Measurements from ENCODE around the gene BCHE. TPM values are rescaled to one million over a fixed set of nuclear protein-coding genes. Genes with fewer than 3 reads are reported as not detected.

Gene BCHE
- total and polyA plus RNA-seq, 2 of the 13 experiments (the other 11 are each of a cell fraction or from before 2014, with no cell fraction given): not detected

- H4K20me1 ChIP-seq (ENCODE audit: insufficient read depth, low read length): no peaks in the 10 kb centered on the region
- no peaks in the 10 kb centered on the region for H3K27me3 ChIP-seq (ENCODE audit: control insufficient read depth in 1 of 2, insufficient read depth in 2 of 2, low read length in 2 of 2)
- FAIRE-seq (no peak), DNase-seq (ENCODE audit: low spot score) (no peak), ATAC-seq (no peak)
- no peak overlapping the region for H3K27ac ChIP-seq (ENCODE audit: extremely low read length, insufficient read depth, low read length)
- no peaks in the 10 kb centered on the region for H3K9me3 ChIP-seq (ENCODE audit: low read length)
- WGBS (ENCODE audit: low lambda C conversion rate): 4% methylated on average over 6 of the region's 6 CpGs
- no peak overlapping the region for H2AFZ ChIP-seq (ENCODE audit: low read length)
- H3K4me1 ChIP-seq (ENCODE audit: insufficient read depth, low read length): no peaks in the 10 kb centered on the region
- in situ Hi-C loops (cut with HindIII; ENCODE audit: extremely low pct_ligation_motif_present, low pct_unique_long_range_greater_than_20kb) (no loop called here), intact Hi-C loops (cut with micrococcal nuclease; ENCODE audit: unreplicated experiment) (no loop called here)
- no TSS peak for BruUV-seq (replicated peaks)
- no peak for TF ChIP-seq CENPBD1 (CRISPR knock-in tag; IDR thresholded peaks at IDR 0.05; ENCODE audit: borderline replicate concordance, low read depth)
- no peak for TF ChIP-seq ADNP (CRISPR knock-in tag; IDR thresholded peaks at IDR 0.05)
- TF ChIP-seq ZNF281 (CRISPR knock-in tag; IDR thresholded peaks at IDR 0.05; ENCODE audit: borderline replicate concordance): no peak
- TF ChIP-seq ZNF24 (IDR thresholded peaks at IDR 0.05): no peak
- TF ChIP-seq ZNF710 (CRISPR knock-in tag; IDR thresholded peaks at IDR 0.05; ENCODE audit: borderline replicate concordance): no peak
- TF ChIP-seq ZBTB37 (CRISPR knock-in tag; IDR thresholded peaks at IDR 0.05): no peak
- H3K9ac ChIP-seq (ENCODE audit: insufficient read depth, low read depth, low read length): no peak overlapping the region
- H3K36me3 ChIP-seq (replicated peaks in 1 of 2; ENCODE audit: control insufficient read depth in 1 of 2, insufficient read depth in 2 of 2, low read length in 2 of 2): no peaks in the 10 kb centered on the region
- no peak overlapping the region for H3K4me2 ChIP-seq (ENCODE audit: low read depth, low read length)
- CTCF ChIA-PET (ENCODE audit: low intra/inter-chr PET ratio, low total read pairs): no interaction called here
- H3K4me3 ChIP-seq (replicated peaks in 1 of 3; ENCODE audit: insufficient read depth in 1 of 3, low read depth in 2 of 3, low read length in 3 of 3): no peak overlapping the region
- POLR2A ChIA-PET: no interaction called here
- no peaks in the 10 kb centered on the region for H3K79me2 ChIP-seq (ENCODE audit: insufficient read depth, low read length)
These were observed 8.8 kb upstream of the BCHE start for GRCh38 chr3:165846056-165846455.
